Neural progenitor cell (in vitro differentiated cells): ENCODE measurements around the gene LTBP1.

Experiments
- CTCF ChIP-seq: fragments of 200-600 bp; sonication (generic); IDR thresholded peaks from 2 replicates; pipeline ENCODE4 v1.5.1; 2017; ENCODE audit warnings: antibody characterized with exemption, mild to moderate bottlenecking
- EZH2phosphoT487 ChIP-seq: fragments of 200-600 bp; sonication (generic); IDR thresholded peaks from 2 replicates; pipeline ENCODE4 v1.6.1; 2017; ENCODE audit warnings: antibody characterized with exemption

- TF ChIP-seq CTCF (no peak), EZH2phosphoT487 (no peak)
Measured at GRCh38 chr2:33166287-33166881, 219.6 kb downstream of the LTBP1 start.
